SW480 (cell line): Measurements from ENCODE around the gene PRDM5.

Experiments used
- DNase-seq: peaks from one replicate; pipeline ENCODE4 v3.0.0-alpha.2; 2016; ENCODE audit warnings: low spot score

Gene PRDM5

DNA sequence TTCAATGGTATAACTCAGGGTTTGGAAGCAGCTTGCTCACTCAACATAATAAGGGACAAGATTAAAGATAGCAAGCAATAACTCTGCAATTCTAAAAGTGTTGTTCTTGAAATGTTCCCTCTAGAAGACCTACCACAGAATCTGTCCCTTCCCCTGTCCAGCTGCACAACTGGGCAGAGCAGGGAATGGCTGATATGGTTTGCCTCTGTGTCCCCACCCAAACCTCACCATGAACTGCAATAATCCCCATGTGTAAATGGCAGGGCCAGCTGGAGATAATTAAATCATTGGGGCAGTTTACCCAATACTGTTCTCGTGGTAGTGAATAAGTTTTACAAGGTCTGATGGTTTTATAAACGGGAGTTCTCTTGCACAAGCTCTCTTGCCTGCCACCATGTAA, 19.1 kb downstream of the PRDM5 start:
- DNase-seq: no peak

DNA sequence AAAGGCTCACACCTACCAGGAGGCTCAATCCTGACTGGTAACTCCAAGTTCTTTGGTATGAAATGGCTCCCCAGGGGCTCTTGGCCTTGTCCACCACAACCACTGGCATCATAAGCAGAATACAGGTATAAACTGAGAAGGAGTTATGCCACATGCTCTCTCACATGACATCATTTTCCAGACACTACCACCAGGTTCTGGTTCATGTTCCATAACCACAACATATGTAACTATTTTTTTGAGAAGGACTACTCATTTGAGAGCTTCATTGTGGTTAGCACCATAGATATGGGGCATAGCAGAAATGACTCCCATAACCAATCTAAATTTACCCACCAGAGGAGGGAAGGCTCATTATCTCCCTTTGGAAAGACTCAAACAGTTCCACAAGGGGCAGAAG, 19.6 kb downstream of the PRDM5 start:
- DNase-seq: no peak

DNA sequence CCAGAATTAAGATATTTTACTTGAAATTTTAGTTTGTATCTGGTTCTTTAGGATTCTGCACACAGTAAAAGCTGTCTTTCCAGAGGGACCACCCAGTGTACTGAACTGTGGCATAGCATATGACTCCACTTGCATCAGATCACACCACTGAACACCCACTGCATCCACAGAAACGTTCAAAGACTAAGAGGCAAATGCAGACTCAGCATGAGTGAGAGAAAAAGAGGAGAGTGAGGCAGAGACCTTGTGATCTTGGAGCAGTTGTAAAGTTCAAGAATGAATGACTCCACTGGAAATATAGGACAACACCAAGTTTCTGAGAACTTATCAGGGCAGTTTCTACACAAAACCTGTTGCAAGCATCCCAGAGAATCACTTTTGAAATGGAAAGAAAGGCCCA, 20.8 kb downstream of the PRDM5 start:
- DNase-seq: no peak

DNA sequence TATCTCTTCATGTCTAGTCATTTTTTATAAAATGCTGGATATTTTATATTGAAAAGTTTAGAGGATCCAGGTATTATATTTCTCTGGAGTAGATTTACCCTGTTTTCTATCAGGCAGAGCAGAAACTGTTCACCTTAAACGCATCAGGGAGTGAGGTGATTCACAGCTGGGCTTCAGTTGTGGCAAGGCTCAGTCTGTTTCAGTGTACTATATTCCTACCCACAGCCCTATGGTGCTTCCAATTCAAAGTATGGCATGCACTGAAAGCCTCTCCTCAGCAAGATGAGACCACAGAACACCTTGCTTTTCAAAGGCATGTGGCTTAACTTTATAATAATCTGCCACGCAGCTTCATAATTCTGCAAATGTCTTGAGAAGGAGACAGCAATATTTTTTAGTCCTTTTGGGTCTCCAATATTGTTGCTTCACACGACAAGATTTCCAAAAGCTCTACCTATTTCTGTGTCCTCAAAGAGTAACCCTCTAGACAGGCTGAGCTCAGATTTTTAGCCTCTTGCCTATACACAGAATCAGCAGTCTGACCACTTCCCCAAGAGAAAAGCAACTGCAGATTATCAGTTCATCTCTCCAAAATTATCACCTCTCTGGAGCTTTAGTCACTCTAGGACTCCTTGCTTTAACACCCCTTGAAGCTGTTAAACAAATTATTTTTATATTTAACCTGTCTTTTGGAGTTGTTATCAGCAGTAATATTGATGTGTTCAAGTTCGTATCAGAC, 24.4 kb downstream of the PRDM5 start:
- DNase-seq: no peak

DNA sequence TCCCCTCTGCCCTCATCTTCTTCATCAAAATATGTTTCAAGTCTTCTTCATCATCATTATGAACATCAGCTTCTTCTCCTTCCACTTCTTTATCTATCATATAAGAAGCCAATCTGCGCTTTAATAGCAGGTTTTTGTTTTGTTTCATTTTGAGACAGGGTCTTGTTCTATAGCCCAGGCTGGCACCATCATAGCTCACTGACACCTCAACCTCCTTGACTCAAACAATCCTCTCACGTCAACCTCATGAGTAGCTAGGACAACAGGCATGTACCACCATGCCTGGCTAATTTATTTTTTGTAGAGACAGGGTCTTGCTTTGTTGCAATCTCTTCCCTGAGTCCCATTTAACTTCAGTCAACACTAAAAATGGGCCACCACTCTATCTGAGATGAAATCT, 27.0 kb downstream of the PRDM5 start:
- DNase-seq: no peak

DNA sequence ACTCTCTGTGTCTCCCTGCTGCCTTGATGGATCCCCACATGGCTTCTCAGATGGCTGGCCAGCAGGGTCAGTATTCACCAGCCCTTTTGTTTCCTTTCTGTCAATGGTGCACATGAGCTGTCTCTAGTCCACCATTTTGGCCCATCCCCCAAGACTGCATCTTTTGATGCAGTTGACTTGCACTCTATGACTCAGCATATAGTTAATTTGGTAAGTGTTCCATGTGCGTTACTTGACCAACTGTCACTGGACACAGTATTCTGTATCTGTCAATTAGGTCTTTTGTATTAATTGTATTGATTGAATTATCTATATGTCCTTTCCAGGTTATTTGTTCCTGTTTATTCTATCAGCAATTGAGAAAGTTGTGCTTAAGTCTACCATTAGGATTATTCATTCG, 29.2 kb downstream of the PRDM5 start:
- no peak for DNase-seq

DNA sequence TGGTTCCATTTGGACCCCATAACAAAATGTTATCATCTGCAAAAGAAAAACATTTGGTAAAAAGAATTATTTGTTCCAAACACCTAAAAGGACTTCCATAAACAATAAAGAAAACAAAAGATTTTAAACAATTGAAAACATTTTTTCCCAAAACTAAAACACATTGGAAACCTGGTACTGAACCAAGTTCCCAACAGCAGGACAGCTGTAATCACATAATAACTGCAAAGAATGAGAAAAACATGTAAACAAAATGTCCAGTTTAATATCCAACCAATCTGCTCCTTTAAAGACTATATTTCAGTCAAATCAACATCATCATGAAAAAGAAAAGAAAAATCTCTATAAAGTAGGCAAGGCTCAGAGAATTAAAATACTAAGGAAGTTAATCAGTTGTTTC, 36.3 kb downstream of the PRDM5 start:
- no peak for DNase-seq

DNA sequence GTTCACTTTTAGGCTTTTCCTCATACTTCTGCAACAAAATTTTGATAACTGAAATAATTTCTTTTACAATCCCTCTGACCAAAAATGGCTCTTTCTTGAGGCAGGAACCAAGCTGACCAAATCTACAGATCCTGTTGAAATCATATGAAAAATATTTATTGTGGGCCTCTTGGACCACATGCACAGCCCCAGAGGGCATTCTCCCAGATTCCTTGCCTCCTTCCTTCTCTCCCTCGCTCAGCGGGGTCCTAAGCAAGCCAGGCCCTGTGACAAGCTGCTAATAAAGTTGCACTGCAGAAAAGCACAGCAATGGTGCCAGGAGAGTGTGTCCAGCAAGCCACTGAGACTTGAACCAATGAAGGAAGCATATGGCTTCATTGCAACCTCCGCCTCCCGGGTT, 40.7 kb downstream of the PRDM5 start:
- DNase-seq: no peak

DNA sequence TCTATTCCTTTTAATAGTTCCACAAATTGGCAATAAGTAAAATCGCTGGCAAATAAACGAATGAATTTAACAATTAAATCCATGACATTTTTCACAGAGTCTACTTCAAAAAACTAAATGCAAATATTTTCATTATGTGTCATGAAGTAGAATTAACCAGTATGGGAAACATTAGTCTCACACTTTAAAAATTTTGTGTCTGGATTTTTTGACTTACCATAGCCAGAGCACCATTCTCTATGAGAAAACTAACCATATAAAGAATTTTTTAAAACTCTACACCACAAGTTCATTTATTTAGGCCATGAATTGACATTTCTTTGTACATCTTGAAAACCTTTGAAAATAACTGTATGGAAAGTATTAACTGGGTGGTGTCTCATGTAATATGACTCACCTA, 41.2 kb downstream of the PRDM5 start:
- DNase-seq: no peak

DNA sequence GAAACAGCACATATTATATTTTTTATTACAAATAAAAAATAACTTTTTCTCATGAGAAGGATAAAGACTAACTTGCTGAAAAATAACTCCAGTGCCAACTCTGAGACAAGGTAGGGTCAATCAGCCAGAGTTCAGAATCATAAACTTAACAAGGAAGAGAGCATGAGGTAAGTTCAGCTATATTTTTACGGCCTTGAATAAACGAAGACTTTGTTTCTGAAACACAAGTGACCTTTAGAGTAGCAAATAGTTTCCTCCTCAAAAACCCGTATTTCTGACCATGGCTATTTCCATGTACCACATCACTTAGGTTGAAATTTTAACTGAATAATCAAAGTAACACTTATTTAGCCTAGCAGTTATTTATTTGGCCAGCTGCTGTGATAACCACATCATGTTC, 45.5 kb downstream of the PRDM5 start:
- no peak for DNase-seq

DNA sequence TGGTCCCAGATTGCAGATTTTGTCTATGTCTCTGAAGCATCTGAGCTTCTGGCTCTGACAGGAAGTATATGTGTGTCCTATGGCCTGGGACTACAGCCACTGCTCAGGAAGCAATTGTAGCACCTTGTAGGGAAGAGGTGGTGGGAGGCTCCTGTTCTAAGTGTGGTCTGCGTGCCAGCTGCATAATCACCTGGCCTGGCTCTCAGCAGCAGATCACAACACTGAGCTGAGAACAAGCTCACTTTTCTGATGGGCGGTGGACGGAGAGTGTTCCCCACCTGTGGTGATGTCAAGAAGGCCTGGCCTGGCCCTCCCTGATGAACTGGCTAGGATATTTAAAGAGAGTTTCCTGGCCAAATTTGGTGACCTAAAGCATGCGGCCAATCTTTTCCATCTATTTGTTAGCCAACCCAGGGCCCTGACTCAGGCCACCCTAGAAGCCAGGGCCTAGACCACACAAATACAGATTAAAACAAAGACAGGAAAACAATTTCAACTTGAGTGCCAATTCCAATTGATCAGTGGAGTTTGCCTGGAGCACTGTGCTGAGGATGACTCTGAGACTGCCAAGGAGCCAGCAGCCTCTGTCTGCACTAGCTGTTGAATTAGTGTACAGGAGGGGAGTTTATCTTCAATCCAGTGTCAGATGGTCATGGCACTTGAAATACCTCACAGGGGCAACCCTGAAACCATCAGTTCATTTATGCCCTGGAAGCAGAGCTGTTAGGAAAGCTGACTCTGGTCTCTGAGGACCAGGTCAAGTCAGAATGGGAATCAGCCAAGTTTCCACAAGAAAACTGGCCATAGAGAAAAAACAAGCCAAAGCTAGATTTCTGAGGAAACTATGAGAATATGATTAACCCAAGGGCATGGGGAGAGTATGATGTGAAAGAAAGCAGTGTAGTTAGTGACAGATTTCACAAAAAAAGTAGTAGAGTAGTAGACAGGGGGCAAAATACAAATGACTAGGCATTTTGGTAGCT, 47.4 kb downstream of the PRDM5 start:
- DNase-seq: no peak

DNA sequence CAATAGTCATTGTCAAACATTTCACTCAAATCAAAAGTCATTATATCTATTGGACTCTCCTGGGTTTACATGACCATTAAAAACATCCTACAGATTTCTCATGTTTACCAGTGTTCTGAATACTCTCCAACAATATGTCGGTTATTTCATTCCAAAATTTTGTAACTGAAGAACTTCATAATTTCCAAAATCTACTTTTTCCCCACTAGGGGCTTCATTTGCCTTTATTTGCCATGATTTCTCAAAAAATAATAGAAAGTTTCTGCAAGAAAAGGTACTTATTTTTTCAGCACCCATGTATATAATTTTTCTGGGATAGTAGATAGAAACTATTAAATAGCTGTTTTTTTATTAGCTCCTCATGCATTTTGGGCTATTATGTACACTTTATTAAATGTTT, 49.0 kb downstream of the PRDM5 start:
- no peak for DNase-seq

DNA sequence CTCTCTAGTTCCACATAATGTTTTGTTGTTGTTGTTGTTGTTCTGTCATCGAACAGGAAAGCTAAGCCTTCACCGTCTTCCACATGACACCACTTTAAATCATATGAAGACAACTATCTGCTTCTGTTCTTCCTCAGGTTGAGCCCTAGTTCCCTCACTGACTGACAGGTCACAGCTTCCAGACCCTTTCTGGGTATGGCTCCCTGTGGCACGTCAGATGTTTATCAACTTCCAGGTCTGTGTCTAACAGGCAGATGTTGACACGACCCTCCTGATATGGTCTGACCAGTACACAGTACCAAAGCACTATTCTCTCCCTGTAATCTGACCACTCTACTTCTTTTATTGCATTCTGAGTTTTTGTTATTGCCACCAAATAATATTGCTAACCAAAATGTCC, 51.4 kb downstream of the PRDM5 start:
- DNase-seq: no peak

DNA sequence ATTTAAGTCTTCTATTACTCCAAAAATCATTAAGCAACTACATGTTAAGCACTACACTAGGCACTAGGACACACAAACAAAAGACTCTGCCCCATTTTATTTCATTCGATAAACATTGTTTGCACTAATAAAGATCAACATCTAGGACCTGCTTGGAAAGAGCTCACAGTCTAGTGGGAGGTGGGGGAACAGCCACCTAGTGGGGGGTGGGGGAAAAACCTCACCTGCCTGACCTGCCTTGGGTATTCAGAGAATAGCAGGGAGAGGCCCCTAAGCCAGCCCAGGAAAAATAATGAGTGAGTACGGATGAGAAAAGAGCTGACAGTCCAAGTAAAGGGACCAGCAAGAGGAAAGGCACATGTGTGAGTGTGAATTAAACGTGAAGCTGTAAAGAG, 52.2 kb downstream of the PRDM5 start:
- no peak for DNase-seq

DNA sequence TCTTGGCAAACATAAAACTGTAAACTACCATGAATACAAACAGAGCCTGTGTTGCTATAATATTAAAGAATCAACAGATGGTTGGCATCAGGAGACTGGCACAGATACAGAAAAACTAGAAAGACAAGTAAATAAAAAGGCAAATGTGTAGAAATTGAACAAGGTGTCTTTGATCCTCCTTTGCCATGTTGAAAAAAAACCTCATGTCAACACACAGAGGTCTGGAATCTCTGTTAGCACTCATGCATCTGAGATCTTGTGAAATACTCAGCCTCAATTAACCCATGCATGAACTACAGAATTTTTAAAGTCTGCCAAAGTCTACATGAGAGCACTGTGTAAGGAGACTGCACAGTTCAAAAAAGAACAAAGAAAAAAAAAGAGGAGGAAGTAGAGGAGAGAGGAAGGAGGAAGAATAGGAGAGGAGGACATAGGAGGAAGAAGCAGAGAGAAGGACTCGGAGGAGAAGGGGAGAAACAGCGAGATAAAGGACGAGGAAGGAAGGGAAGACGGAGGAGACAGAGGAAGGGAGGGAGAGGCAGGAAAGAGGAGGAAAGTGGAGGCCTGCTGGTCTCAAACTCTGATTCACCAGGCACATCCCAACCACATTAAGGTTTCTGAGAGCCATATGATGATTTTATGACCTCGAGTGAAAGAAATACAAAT, 52.8 kb downstream of the PRDM5 start:
- no peak for DNase-seq

DNA sequence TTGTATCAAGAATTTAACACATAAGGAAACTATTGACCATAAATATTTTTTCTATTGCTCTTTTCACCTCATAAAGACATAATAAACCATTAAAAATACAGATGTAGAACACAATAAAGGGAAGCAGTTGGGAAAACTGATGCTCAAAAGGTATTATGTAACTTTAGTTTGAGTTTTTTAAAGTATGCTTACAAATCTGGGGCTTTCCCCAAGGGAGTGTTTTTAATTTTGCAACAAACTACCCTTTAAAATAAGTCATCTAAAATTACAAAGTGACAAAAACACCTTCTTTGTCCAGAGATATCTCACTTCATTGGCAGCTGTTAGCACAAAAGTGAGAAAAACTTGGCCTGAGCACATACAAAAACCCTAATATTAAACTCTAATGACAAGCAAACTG, 55.0 kb downstream of the PRDM5 start:
- no peak for DNase-seq

DNA sequence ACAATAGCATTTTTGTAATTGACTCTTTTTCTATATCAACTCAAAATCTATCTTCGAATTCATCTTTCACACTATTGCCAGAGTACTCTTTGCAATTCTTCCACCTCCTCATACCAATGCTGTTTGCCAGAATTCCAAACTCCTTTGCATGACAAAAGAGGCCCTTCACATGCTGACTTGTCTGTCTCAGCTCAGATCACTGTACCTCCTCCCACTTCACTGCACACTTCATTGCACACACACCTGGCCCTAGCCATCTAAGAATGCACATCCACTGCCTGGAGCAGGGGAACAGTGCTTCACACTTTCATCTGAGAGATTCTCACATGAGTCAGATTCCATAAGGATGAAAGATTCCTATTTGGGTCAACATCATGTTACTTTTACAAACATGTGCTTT, 56.5 kb downstream of the PRDM5 start:
- DNase-seq: no peak

DNA sequence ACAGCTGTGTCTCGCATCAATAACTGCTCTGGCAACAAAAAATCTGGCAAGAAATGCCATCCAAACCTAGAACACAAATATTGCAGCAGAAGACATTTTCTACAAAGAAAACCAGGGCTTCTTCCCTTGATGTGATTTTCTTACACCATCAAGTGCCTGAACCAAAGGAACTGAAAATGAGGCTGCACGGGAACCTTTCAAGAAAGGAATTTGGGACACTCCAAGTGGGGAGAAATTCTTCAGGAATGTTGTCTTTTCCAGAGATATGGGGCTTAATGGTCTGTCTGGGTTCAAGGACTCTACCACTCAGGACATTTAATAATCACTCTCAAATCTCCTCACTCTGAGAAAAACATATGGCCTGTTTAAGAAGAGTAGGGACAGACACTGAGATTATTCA, 57.6 kb downstream of the PRDM5 start:
- DNase-seq: no peak

DNA sequence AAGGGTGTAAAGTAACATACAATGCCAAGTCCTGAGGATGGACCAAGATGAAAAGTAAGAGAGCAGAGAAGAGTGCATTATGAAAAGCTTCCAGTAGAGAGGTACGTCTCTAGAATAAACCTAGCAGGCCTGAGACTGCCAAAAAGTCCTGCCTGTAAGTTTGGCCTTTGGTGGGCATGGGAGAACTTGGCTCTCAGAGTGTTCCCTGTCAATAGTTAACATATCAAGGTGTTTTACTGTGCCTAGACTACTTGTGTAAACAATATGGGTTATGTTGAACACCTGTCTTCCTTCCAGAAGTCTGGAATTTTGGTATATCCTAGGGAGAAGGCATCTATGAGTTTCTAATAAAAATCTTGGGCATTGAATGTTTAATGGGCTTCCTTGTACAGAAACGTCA, 60.1 kb downstream of the PRDM5 start:
- no peak for DNase-seq

DNA sequence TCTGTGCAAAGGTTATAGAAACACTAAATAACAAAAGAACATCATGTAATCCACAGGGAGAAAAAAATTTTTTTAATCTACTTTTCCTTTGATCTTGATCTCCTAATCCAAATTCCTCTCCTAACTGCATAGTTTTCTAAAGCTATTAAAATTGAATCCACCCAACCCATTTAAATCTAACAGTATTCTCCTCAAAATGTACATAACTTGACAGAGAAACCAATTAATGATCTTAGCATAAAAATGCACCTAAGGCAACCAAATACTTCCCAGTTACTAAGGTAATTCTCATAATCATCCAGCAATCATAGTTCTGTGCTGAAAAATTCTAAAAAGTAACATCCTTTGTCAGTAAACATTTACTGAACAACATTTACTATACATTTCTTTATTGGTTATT, 60.7 kb downstream of the PRDM5 start:
- no peak for DNase-seq

DNA sequence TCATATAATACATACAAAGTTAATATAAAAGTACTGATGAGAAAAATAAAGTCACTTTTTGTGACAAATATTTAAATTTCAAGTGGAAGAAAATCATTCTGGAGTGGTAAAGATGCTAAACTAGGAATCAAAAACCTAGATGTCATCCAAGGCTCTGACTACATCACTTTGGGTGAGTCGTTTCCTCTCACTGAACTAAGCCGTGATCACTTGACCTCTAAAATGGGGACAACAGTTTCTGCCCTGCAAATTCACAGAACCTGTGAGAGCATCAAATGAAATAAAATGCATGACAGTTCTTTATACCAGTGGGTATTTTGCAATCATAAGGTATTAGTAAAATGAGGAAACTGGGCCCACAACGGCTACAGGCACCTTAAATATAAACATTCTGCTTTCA, 63.8 kb downstream of the PRDM5 start:
- no peak for DNase-seq

DNA sequence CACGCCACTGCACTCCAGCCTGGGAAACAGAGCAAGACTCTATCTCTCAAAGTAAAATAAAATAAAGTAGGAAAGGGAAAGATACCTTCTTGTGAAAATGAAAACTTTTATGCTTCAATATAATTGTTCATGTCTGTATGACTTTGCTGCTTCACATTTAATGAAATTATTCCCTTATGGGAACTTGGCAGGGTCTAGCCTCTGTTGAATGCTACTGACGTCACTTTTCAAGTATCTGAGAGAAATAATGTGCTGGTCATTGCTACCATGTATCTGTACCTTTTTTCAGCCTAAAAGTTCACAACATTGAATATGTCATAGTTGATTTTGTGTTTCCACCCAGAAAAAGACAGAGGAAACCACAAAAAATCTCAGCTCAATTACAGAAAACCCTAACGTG, 65.2 kb downstream of the PRDM5 start:
- no peak for DNase-seq

DNA sequence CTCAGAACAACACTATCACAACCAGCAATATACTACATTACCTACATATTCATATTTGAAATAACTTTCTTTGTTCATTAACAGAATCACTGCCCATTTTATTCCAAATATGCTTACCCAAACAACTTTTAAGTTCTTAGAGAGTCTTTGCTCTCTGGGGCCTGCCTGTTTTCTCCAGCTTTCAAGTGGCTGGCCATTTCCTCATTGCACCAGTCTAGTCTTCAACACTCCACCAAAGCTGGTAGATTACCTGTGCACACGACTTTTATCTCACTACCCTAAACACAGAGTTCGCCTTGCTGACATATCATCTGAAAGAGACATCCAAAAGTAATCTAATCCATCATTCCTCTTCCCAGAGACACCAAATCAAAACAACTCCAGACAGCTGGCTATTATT, 66.2 kb downstream of the PRDM5 start:
- DNase-seq: no peak
